ENCODE results near the gene TNFSF10.

DNA sequence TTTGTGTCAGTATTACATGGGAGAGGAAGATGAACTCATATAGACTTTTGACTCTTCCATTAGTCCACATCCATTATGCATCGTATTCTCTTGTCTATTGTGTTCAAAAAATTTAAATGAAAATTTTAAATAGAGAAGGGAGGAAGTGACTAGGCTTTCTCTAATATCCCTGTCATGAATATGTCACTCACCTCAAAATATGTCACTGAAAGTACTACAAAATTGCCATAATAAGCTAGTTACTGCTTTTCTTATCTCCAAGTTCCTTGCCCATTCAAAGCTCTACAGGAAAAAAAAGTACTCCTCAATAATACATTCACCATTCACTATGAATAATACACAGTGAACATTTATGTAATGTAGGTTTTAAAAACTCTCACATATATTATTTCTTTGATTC, 52.6 kb downstream of the TNFSF10 start:
- TF ChIP-seq CTCF (conservative IDR thresholded peaks at IDR 0.05; ENCODE audit: low read length) (no peak), EZH2phosphoT487 (IDR thresholded peaks at IDR 0.05; ENCODE audit: borderline replicate concordance, low read depth, low read length) (no peak)

Data from OCI-LY7 (cell line).